Endothelial cell (in vitro differentiated cells): Measurements from ENCODE around the gene SPTBN2. TPM values are rescaled to one million over a fixed set of nuclear protein-coding genes. Genes with fewer than 3 reads are reported as not detected.

Experiments used
- DNase-seq: peaks from one replicate; pipeline ENCODE4 v3.0.0; 2021; ENCODE audit warnings: low spot score
- H3K27ac Mint-ChIP-seq: one replicate; pipeline ENCODE4 v1.8.0; 2021; ENCODE audit warnings: mixed read lengths, inconsistent platforms; ENCODE audit not compliant: unreplicated experiment
- H3K27me3 Mint-ChIP-seq: one replicate; pipeline ENCODE4 v1.8.0; 2021; ENCODE audit warnings: mild to moderate bottlenecking, moderate library complexity, mixed read lengths, inconsistent platforms; ENCODE audit not compliant: unreplicated experiment
- H3K36me3 Mint-ChIP-seq: one replicate; pipeline ENCODE4 v1.8.0; 2021; ENCODE audit warnings: mild to moderate bottlenecking, low read depth, mixed read lengths, inconsistent platforms; ENCODE audit not compliant: unreplicated experiment
- H3K4me1 Mint-ChIP-seq: one replicate; pipeline ENCODE4 v1.8.0; 2021; ENCODE audit warnings: mild to moderate bottlenecking, mixed read lengths, inconsistent platforms; ENCODE audit not compliant: unreplicated experiment
- H3K4me3 Mint-ChIP-seq: one replicate; pipeline ENCODE4 v1.8.0; 2021; ENCODE audit warnings: mild to moderate bottlenecking, mixed read lengths, inconsistent platforms; ENCODE audit not compliant: unreplicated experiment
- H3K9me3 Mint-ChIP-seq: one replicate; pipeline ENCODE4 v1.8.0; 2021; ENCODE audit warnings: mixed read lengths, inconsistent platforms; ENCODE audit not compliant: unreplicated experiment
- total RNA-seq: library from RNA; stranded (reverse); fragmentation: NEBNext Ultra II Directional; extraction: Animal tissue kit (Norgen Biotek cat#: 25700); gene quantifications from one replicate; pipeline ENCODE4 v1.2.1, GENCODE V29; 2021; ENCODE audit not compliant: unreplicated experiment
- TF ChIP-seq, protein P1 (sequence below): fragments of 200-600 bp; sonication (generic); IDR thresholded peaks from one replicate; pipeline ENCODE4 v1.5.0; 2021; ENCODE audit warnings: antibody characterized with exemption; ENCODE audit not compliant: unreplicated experiment

Gene SPTBN2
- total RNA-seq, 1 donor from 2014 or later: 17.1 TPM

DNA sequence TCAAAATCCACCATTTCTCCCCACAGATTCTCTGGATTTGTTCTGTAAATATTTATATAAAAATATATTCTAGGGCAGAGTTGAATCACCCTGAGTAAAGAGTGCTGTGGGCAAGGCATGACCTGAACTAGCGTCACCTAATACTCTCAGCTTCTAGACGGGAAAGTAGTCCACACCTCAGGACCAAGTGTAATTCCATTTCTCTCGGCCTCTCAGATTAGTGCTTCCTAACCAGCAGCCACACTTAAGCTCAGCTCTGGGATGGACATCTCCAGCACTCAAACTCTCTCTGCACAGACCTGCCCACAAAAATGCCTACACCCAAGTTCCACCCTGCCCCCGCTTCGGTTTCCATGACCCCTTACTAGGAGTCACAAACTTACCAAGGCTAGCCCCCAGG is 5.3 kb downstream of the SPTBN2 start:
- Mint-ChIP-seq H3K27me3 (peaks cover 27% of the 10 kb centered on the region), H3K9me3 (no peaks in the 10 kb centered on the region), H3K4me1 (peaks cover 40% of the 10 kb centered on the region), H3K27ac (no peak overlapping the region), H3K36me3 (peaks cover 4% of the 10 kb centered on the region), H3K4me3 (no peak overlapping the region)
- TF ChIP-seq, protein P1, sequence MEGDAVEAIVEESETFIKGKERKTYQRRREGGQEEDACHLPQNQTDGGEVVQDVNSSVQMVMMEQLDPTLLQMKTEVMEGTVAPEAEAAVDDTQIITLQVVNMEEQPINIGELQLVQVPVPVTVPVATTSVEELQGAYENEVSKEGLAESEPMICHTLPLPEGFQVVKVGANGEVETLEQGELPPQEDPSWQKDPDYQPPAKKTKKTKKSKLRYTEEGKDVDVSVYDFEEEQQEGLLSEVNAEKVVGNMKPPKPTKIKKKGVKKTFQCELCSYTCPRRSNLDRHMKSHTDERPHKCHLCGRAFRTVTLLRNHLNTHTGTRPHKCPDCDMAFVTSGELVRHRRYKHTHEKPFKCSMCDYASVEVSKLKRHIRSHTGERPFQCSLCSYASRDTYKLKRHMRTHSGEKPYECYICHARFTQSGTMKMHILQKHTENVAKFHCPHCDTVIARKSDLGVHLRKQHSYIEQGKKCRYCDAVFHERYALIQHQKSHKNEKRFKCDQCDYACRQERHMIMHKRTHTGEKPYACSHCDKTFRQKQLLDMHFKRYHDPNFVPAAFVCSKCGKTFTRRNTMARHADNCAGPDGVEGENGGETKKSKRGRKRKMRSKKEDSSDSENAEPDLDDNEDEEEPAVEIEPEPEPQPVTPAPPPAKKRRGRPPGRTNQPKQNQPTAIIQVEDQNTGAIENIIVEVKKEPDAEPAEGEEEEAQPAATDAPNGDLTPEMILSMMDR: no peak
- DNase-seq: no peak

DNA sequence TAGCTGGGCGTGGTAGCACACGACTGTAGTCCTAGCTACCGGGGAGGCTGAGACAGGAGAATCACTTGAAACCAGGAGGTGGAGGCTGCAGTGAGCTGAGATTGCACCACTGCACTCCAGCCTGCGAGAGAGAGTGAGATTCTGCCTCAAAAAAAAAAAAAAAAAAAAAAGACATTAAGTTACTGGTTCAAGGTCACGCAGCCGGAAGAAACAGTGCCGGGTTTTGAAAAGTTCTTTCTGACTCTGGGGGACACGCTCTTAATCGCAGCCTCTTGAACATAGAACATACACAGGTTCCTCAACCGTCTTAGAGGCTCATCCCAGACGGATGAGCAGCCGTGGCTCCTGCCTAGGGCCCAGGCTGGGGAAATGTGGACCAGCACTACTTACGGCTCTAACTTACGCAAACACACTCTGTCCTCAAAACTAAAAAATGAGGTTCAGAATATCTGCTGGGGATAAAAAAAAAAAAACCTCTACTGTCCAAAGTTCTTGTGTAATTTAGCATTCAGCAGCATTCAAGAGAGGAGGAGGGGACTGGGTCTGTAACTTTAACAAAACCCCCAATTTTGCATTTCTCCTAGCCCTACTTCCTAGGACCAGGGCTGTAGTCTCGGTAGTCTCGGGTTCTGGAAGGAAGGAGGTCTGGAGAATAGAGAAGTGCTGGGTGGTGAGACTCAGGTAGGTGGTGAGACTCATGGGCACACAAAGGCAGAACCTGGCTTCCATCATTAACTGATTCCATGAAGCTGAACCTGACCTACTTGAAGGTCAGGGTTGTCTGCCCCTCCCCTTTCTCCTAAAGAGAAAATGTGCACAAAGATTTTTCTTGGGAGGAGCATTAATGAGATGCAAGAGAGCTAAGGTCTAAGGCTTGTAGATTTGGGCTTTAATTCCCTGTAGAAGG is 6.0 kb downstream of the SPTBN2 start:
- H3K36me3 Mint-ChIP-seq: peaks cover 4% of the 10 kb centered on the region
- H3K4me1 Mint-ChIP-seq: peaks cover 44% of the 10 kb centered on the region
- TF ChIP-seq, protein P1: no peak
- no peak overlapping the region for H3K27ac Mint-ChIP-seq
- DNase-seq: no peak
- H3K27me3 Mint-ChIP-seq: peaks cover 26% of the 10 kb centered on the region
- H3K4me3 Mint-ChIP-seq: no peak overlapping the region
- H3K9me3 Mint-ChIP-seq: no peaks in the 10 kb centered on the region

DNA sequence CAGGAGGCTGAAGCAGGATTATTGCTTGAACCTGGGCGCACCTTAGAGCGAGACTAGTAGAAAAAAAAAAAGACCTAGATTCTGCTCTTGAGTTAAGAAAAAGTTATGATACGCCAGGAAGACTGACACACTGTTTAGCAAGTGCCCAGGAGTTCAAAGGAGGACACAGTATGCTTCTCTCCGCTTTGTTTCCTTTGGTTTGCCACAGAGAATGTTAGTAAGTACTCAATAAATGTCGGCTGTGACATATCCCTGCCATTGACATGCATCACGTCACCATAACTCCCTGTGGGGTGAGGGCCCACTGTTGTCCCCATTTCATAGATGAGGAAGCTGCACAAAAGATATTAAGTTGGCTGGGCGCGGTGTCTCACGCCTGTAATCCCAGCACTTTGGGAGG is 7.1 kb downstream of the SPTBN2 start:
- TF ChIP-seq, protein P1: no peak

DNA sequence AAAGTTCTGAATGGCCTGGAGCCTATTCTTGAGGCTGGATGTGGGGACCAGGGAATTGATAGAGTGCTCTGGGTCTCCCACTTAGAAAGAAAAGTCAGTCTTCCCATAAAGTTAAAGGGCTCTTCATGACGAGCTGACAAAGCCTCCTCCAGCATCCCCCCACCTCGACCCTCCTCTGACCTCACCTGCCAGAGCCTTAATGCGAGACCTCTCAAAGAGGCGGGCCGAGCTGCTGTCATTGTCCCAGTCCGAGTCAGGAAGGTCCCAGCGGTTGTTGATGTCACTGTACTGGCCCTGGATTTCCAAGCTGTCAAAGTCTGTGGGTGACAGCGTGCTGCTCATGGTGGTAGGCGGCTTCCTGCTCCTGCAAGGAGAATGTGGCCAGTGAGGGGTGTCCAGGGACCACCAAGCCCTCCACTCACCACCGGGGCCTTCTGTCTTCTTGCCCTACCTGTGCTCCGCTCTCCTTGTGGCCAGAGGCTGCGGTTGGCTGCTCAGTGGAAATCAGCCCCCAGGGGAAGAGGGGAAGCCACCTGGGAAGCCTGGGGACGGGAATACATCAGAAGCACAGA is 8.0 kb downstream of the SPTBN2 start:
- DNase-seq: no peak
- H3K27me3 Mint-ChIP-seq: peaks cover 25% of the 10 kb centered on the region
- TF ChIP-seq, protein P1: no peak
- H3K4me3 Mint-ChIP-seq: no peak overlapping the region
- H3K9me3 Mint-ChIP-seq: no peaks in the 10 kb centered on the region
- no peaks in the 10 kb centered on the region for H3K36me3 Mint-ChIP-seq
- H3K4me1 Mint-ChIP-seq: peaks cover 47% of the 10 kb centered on the region
- no peak overlapping the region for H3K27ac Mint-ChIP-seq

More for the DNA sequence above, 7.1 kb downstream of the SPTBN2 start:
- H3K4me3 Mint-ChIP-seq: no peak overlapping the region
- peaks cover 29% of the 10 kb centered on the region for H3K27me3 Mint-ChIP-seq
- no peak for DNase-seq
- H3K9me3 Mint-ChIP-seq: no peaks in the 10 kb centered on the region
- no peak overlapping the region for H3K27ac Mint-ChIP-seq
- peaks cover 2% of the 10 kb centered on the region for H3K36me3 Mint-ChIP-seq
- peaks cover 49% of the 10 kb centered on the region for H3K4me1 Mint-ChIP-seq
